Naive B cell (primary cell): ENCODE measurements around the gene FAM9C. TPM values are rescaled to one million over a fixed set of nuclear protein-coding genes. Genes with fewer than 3 reads are reported as not detected.
"Not testable (repeated sequence)": the region's sequence is repeated elsewhere in the genome, so short reads cannot be mapped to it uniquely, and the experiment has no call there.

Source experiments
- ATAC-seq, 2 donors: fragments of 150-1000 bp; cut with Tn5 transposase; 2 replicates each; pipeline ENCODE4 v1.10.0; 2021; ENCODE audit warnings: low read depth in 2 of 2, mild to moderate bottlenecking in 2 of 2, moderate library complexity in 2 of 2
- DNase-seq: peaks from one replicate; pipeline ENCODE4 v3.0.0; 2022
- H3K27ac Mint-ChIP-seq, 6 donors: one replicate each; pipeline ENCODE4 v1.8.0; 2020 to 2022; ENCODE audit warnings: mild to moderate bottlenecking in 6 of 6, mixed read lengths in 6 of 6, moderate library complexity in 5 of 6, inconsistent platforms in 2 of 6
- H3K27me3 Mint-ChIP-seq, 3 donors: one replicate each; pipeline ENCODE4 v1.8.0; 2021 to 2022; ENCODE audit warnings: mixed read lengths in 3 of 3, mild to moderate bottlenecking in 1 of 3
- H3K36me3 Mint-ChIP-seq, 2 donors: one replicate each; pipeline ENCODE4 v1.8.0; 2020 to 2022; ENCODE audit warnings: mixed read lengths in 2 of 2, inconsistent platforms in 1 of 2, mild to moderate bottlenecking in 1 of 2
- H3K4me1 Mint-ChIP-seq, 3 donors: one replicate each; pipeline ENCODE4 v1.8.0; 2020 to 2022; ENCODE audit warnings: mixed read lengths in 3 of 3, inconsistent platforms in 1 of 3, mild to moderate bottlenecking in 1 of 3, moderate library complexity in 1 of 3
- H3K4me3 Mint-ChIP-seq, 8 donors: one replicate each; pipeline ENCODE4 v1.8.0; 2020 to 2022; ENCODE audit warnings: mild to moderate bottlenecking in 8 of 8, mixed read lengths in 8 of 8, moderate library complexity in 8 of 8, inconsistent platforms in 2 of 8
- H3K9me3 Mint-ChIP-seq, 7 donors: one replicate each; pipeline ENCODE4 v1.8.0; 2020 to 2022; ENCODE audit warnings: mixed read lengths in 7 of 7, mild to moderate bottlenecking in 5 of 7, inconsistent platforms in 2 of 7, moderate library complexity in 1 of 7
- polyA plus RNA-seq, 6 donors: library from polyadenylated mRNA; unstranded; fragments of 300-500 nt; fragmentation: Illumina TruSeq; gene quantifications; one replicate each; pipeline ENCODE4 v1.2.3, GENCODE V29; 2021; ENCODE audit warnings: low read depth in 6 of 6

FAM9C gene
- polyA plus RNA-seq, 6 donors from 2014 or later: not detected

DNA sequence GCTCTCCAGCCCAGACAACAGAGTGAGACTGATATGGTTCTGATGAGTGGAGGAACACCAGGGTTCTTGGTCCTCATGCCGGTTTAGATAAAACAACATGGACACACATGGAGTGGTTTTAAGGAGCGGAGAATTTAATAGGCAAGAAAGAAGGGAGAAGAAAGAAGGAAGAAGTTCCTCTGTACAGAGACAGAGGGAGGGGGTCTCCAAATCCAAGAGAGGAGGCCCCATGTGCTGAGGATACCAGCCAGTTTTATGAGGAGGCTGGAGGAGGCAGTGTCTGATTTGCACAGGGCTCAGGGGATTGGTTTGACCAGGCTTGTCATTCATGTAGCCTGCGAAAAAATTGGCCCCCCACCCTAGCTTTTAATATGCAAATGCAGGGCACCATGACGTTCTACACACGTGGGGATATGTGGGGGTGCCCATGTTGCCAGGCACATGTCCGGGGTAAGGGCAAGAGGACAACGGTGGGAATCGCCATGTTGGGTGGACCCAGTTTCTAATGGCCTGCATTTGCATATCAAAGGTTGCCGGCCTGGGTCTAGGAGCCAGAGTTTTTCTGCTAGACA is 39.4 kb upstream of the FAM9C start:
- not testable (repeated sequence) for ATAC-seq, H3K9me3 Mint-ChIP-seq, DNase-seq, H3K27me3 Mint-ChIP-seq, H3K36me3 Mint-ChIP-seq
- Mint-ChIP-seq H3K27ac (peak overlapping the region; percentile 76 to 97 (median 96)), H3K4me3 (peak overlapping the region in 6 of 8 donors; percentile 22 to 76 (median 33)), H3K4me1 (peaks cover 57 to 98% (median 69%) of the 10 kb centered on the region in 3 donors)

DNA sequence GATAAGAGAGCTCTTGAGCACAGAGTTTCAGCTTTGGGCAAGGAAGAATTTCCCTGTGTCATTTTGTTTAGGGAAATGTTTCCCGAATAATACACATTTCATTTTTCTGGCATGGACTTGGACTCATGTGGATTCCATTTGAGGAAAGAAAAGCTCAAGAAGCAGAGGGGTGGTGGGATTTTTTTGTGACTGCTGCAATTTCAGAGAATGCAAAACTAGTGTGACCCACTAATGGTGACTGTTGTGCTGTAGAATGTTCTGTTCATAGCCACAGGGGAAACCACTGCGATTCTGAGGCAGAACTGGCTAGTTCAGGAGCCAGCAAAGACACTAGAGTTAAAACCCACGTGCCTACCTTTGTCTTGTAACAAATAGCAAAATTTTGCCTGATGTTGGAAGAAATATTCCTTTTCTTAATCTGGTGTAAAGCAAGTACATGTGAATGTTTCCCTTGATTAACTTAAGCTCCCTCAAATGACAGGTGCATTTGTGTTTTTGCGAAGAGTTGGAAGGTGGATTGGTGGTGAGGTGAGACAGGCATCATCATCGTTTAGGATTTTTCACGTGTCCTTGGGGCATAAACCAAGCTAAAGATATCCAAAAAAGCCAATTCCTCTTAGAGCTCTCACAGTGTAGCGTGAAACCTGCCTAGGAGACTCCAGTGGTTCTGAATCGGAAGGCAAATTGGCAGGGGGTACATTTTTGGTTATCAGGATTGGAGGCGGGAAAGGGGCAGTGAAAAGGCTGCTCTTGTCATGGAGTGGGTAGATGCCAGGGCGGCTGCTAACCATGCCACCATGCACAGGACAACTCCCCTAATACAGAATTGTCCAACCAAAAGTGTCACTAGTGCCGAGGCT is 38.0 kb upstream of the FAM9C start:
- Mint-ChIP-seq H3K4me3 (peak overlapping the region in 7 of 8 donors; percentile 20 to 76 (median 68)), H3K27ac (peak overlapping the region; percentile 91 to 97 (median 96)), H3K4me1 (peaks cover 54 to 98% (median 68%) of the 10 kb centered on the region in 3 donors), H3K27me3 (no peaks in the 10 kb centered on the region), H3K36me3 (no peaks in the 10 kb centered on the region), H3K9me3 (peaks cover 0 to 8% (median 0%) of the 10 kb centered on the region in 7 donors)
- no peak for DNase-seq
- peak in 1 of 2 donors; percentile 27 for ATAC-seq

DNA sequence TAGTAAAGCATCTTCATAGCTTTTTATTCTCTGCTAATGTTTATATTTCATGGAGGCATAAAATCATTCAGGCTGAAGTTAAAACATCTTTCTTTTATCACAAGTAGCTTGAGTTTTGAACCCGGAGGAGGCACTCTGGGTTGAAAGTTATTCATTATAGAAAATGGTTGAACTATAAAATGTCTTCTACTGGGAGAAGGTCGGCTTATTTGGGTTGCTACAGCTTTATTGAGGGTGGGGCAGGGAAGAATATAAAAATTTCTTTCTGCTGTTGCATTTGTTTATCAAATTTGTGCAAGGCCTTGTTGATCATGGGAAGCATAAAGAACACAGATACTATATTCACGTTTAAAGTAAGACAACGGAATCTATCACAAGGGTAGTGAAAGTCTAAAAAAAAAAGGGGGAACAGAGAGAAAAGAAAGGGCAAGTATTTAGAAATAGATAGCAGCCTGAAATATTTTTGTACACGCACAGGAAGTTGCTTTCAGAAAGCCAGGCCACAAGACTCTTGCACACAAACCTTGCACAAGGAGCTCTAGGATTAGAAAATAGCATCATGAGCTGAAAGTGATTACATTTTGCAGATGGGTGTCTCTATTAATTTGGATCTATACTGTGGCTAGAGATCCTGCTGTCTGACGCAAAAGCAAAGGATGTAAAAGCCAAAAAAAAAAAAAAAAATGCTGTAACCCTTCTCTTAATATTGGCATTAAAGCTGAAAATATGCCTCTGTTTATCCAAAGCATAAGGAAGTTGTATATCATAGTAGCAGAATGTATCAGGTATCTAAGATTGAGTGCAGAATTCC is 37.2 kb upstream of the FAM9C start:
- ATAC-seq (peak; percentile 71 to 72), DNase-seq (peak; percentile 57)
- Mint-ChIP-seq H3K9me3 (peaks cover 0 to 8% (median 0%) of the 10 kb centered on the region in 7 donors), H3K4me1 (peaks cover 48 to 98% (median 60%) of the 10 kb centered on the region in 3 donors), H3K27me3 (no peaks in the 10 kb centered on the region), H3K4me3 (peak overlapping the region; percentile 20 to 76 (median 58)), H3K36me3 (peaks cover 0 to 2% of the 10 kb centered on the region in 2 donors), H3K27ac (peak overlapping the region; percentile 91 to 97 (median 96))

DNA sequence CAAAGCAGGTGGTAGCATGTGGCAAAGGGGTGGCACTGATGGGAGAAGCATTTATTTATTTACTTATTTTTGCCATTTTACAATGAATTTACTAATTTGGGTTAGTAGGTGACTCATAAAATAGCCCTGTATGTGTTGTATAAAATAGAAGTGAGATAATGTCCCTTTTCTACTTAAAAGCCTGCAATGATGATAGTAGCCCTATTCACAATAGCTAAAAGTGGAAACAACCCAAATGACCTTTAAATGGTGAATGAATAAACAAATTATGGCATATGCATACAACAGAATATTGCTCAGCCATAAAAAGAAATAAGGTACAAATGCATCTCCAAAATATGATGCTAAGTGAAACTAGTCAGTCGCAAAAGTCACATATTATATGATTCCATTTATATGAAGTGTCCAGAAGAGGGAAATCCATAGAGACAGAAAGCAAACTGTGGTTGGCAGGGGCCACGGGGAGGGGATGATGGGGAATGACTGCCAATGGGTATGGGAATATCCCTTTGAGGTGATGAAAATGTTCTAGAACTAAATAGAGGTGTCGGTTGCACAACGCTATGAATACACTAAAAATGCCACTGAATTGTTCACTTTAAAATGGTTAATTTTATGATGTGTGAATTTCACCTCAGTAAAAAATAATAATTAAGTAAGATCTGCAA is 35.8 kb upstream of the FAM9C start:
- no peak for ATAC-seq
- H3K4me3 Mint-ChIP-seq: peak overlapping the region in 5 of 8 donors; percentile 20 to 76 (median 56)
- peak overlapping the region; percentile 88 to 97 (median 96) for H3K27ac Mint-ChIP-seq
- peaks cover 53 to 98% (median 66%) of the 10 kb centered on the region in 3 donors for H3K4me1 Mint-ChIP-seq
- H3K27me3 Mint-ChIP-seq: no peaks in the 10 kb centered on the region
- DNase-seq: no peak
- peaks cover 0 to 8% (median 0%) of the 10 kb centered on the region in 7 donors for H3K9me3 Mint-ChIP-seq
- peaks cover 0 to 3% of the 10 kb centered on the region in 2 donors for H3K36me3 Mint-ChIP-seq

GRCh38 chrX:13078739-13079444 is 34.5 kb upstream of the FAM9C start:
- Mint-ChIP-seq H3K27ac (peak overlapping the region; percentile 72 to 97 (median 96)), H3K36me3 (peaks cover 0 to 3% of the 10 kb centered on the region in 2 donors), H3K9me3 (peaks cover 0 to 7% (median 0%) of the 10 kb centered on the region in 7 donors), H3K4me3 (peak overlapping the region; percentile 22 to 87 (median 72)), H3K27me3 (no peaks in the 10 kb centered on the region), H3K4me1 (peaks cover 61 to 98% (median 70%) of the 10 kb centered on the region in 3 donors)
- ATAC-seq (no peak), DNase-seq (no peak)

DNA sequence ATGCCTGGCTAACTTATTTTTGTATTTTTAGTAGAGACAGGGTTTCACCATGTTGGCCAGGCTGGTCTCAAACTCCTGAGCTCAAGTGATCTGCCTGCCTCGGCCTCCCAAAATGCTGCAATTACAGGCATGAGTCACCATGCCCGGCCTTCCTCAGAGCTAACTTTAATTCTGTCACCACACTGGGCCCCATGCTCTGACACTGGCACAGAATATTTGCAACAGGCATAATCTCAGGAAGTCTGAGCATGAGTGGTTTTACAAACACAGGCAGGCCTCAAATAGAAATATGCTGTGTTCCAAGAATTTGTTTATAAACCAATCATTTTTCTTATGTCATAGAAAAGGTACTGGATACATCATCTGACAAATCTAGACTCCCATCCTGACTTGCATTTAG is 32.7 kb upstream of the FAM9C start:
- H3K4me1 Mint-ChIP-seq: peaks cover 50 to 88% (median 56%) of the 10 kb centered on the region in 3 donors
- peaks cover 0 to 3% of the 10 kb centered on the region in 2 donors for H3K36me3 Mint-ChIP-seq
- H3K27ac Mint-ChIP-seq: peak overlapping the region; percentile 61 to 92 (median 83)
- H3K27me3 Mint-ChIP-seq: no peaks in the 10 kb centered on the region
- peak overlapping the region in 5 of 8 donors; percentile 14 to 66 (median 42) for H3K4me3 Mint-ChIP-seq
- ATAC-seq (no peak), DNase-seq (no peak)
- H3K9me3 Mint-ChIP-seq: peaks cover 0 to 7% (median 0%) of the 10 kb centered on the region in 7 donors

DNA sequence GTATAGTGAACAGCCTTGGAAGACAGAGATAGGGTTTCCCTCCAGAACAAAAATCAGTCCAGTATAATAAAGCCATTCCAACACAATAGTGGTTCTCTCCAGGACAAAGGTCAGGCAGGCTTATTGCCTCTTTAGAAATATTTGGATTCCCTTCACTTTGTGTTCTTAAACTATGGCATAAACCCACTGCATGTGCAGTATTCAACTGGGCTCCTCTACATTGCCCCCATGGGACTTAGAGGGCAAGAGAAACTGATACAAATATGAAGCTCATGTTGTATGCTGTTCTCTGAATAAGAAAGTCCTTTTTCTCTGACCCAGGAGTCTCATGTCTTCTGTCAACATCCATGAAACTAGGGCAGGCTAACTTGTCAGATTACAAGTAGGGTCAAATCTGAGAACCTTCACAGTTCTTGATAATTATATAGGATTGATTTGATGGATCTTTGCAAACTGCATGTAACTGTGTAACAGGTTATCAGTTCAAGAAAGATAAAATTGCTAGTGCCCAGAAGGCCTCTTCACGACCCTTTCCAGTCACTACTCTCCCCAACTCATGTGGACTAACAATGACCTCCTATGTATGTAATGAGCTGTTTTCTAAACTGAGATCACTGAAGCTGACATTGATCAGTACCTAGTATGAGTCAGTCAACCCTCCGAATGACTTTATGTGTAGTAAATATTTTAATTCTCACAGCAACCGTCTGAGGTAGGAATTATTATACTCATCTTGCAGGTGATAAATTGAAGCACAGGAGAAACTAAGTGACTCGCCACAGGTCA is 31.9 kb upstream of the FAM9C start:
- Mint-ChIP-seq H3K4me3 (peak overlapping the region in 3 of 8 donors; percentile 25 to 66 (median 45)), H3K36me3 (peaks cover 0 to 3% of the 10 kb centered on the region in 2 donors), H3K27me3 (no peaks in the 10 kb centered on the region), H3K9me3 (peaks cover 0 to 9% (median under 1%) of the 10 kb centered on the region in 7 donors), H3K4me1 (peaks cover 42 to 80% (median 48%) of the 10 kb centered on the region in 3 donors), H3K27ac (peak overlapping the region; percentile 59 to 94 (median 91))
- DNase-seq (no peak), ATAC-seq (no peak)

DNA sequence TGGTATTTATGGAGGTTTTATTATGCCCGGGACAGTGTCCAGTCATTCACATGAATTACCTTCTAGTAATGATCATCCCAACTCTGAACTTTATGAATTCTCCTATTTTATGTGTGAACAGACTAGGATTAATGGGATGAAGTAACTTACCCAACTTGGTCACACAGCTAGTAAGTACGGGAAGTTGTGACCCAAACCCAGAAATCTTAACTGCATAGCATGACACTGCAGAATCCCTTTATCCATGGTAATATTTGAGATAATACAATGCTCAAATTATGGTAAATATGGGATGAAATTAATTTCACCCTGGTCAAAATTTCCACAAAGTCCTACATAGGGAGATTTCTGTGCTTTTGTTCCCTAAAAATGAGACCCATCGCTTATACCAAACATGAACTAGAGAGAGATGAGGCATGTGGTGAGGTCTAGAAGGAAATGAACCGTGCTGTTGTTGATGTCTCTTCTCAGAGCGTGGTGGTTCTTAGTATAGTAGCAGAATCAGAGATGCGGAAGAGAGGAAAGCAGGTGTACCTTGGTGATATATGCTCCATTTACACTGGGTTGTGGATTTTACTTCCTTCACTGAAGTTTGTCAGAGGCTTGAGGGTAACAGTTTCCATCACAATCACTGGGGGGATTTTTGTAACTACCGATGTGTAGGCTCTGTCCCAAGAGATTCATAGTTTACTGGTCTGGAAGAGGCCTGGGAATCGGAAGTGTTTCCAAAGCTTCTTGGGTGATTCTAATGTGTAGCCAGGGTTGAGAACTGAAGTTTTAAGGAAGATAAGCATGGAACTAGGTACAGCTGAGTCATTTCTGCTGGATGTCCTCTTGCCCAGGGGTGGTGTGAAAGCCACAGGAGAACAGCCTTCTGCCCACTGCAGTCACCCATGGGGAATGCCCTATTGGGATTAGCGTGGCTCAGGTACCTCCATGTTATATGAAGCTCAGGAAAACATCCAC is 30.2 kb upstream of the FAM9C start:
- Mint-ChIP-seq H3K27ac (peak overlapping the region; percentile 82 to 97 (median 94)), H3K4me3 (peak overlapping the region in 7 of 8 donors; percentile 47 to 71 (median 62)), H3K4me1 (peaks cover 32 to 62% (median 34%) of the 10 kb centered on the region in 3 donors), H3K9me3 (peaks cover 0 to 12% (median 5%) of the 10 kb centered on the region in 7 donors), H3K27me3 (no peaks in the 10 kb centered on the region), H3K36me3 (peaks cover 0 to 3% of the 10 kb centered on the region in 2 donors)
- ATAC-seq (peak; percentile 98 to 99), DNase-seq (peak; percentile 69)

GRCh38 chrX:13069771-13070416 is 25.5 kb upstream of the FAM9C start:
- Mint-ChIP-seq H3K4me1 (peaks cover 17 to 30% (median 18%) of the 10 kb centered on the region in 3 donors), H3K9me3 (peaks cover 0 to 26% (median 17%) of the 10 kb centered on the region in 7 donors), H3K36me3 (peaks cover 11 to 23% of the 10 kb centered on the region in 2 donors), H3K27ac (no peak overlapping the region), H3K27me3 (peaks cover 0 to 17% (median 0%) of the 10 kb centered on the region in 3 donors), H3K4me3 (no peak overlapping the region)
- ATAC-seq: no peak
- no peak for DNase-seq

- Mint-ChIP-seq H3K36me3 (peaks cover 11 to 23% of the 10 kb centered on the region in 2 donors), H3K27ac (peak overlapping the region in 2 of 6 donors; percentile 73 to 81), H3K27me3 (peaks cover 0 to 17% (median 0%) of the 10 kb centered on the region in 3 donors), H3K4me1 (peaks cover 8 to 22% (median 11%) of the 10 kb centered on the region in 3 donors), H3K4me3 (peak overlapping the region in 2 of 8 donors; percentile 35 to 43), H3K9me3 (peaks cover 0 to 26% (median 17%) of the 10 kb centered on the region in 7 donors)
- no peak for ATAC-seq
- DNase-seq: no peak
Measured at GRCh38 chrX:13068651-13069050, 24.2 kb upstream of the FAM9C start.
